A549 (cell line): Measurements from ENCODE around the gene PPP1R15A. TPM values are rescaled to one million over a fixed set of nuclear protein-coding genes. Genes with fewer than 3 reads are reported as not detected.
A peak's percentile ranks its signal among the peaks of the same experiment; 100 is the strongest.

Experiments
- ATAC-seq, 2 experiments: fragments of 200-7000 bp in 1 of 2; fragments of >200 bp in 1 of 2; cut with Nextera tagmentation in 1 of 2; cut with Tn5 transposase in 1 of 2; 3 replicates each; pipeline versions ENCODE4 v1.8.0 to v1.9.1; 2018 to 2020; ENCODE audit warnings: mild to moderate bottlenecking in 1 of 2, moderate library complexity in 1 of 2
- CTCF ChIA-PET: fragments of 300-600 bp; sonication (Branson Sonifier 250); formaldehyde crosslinking; extraction: SDS; loops from one replicate; lab custom pipeline; 2021; ENCODE audit warnings: antibody characterized with exemption, inconsistent platforms; lab: Yijun Ruan, JAX
- POLR2A ChIA-PET: fragments of 350-600 bp; formaldehyde crosslinking; extraction: SDS; loops from one replicate; lab custom pipeline; 2021; ENCODE audit warnings: antibody characterized with exemption, inconsistent platforms; lab: Yijun Ruan, JAX
- DNase-seq, 2 experiments: peaks; one replicate each; pipeline versions ENCODE4 v3.0.0 to v3.0.0-alpha.2; 2011 to 2016; ENCODE audit warnings: low read depth in 1 of 2, low spot score in 1 of 2
- FAIRE-seq: peaks from 2 replicates; lab custom pipeline; 2011; peaks lifted over from hg19 to GRCh38; lab: Jason Lieb, UNC
- H3K27ac ChIP-seq, 2 experiments: fragments of >200 bp; sonication (Bioruptor Twin); formaldehyde crosslinking; 3 replicates each; pipeline ENCODE4 v1.5.1; 2016 to 2017
- H3K4me1 ChIP-seq: fragments of >200 bp; sonication (Bioruptor Twin); formaldehyde crosslinking; 3 replicates; pipeline ENCODE4 v1.6.1; 2016
- H3K4me2 ChIP-seq: fragments of >200 bp; sonication (Bioruptor Twin); formaldehyde crosslinking; 3 replicates; pipeline ENCODE4 v1.6.1; 2016
- H3K4me3 ChIP-seq: fragments of >200 bp; sonication (Bioruptor Twin); formaldehyde crosslinking; 3 replicates; pipeline ENCODE4 v1.5.1; 2016
- H3K9me3 ChIP-seq: fragments of >200 bp; sonication (Bioruptor Twin); formaldehyde crosslinking; 3 replicates; pipeline ENCODE4 v1.6.1; 2016
- CHD4 ChIP-seq: fragments of 200-600 bp; sonication (generic); IDR thresholded peaks from 2 replicates; pipeline ENCODE4 v1.6.1; 2016; ENCODE audit warnings: antibody characterized with exemption, mild to moderate bottlenecking, borderline replicate concordance
- EHMT2 ChIP-seq: fragments of 200-600 bp; sonication (generic); IDR thresholded peaks from 2 replicates; pipeline ENCODE4 v1.6.1; 2016; ENCODE audit warnings: antibody characterized with exemption, low read depth, mild to moderate bottlenecking, moderate library complexity
- FOSL2 ChIP-seq, 2 experiments: fragments of 450-650 bp in 1 of 2; fragments of >200 bp in 1 of 2; sonication (Bioruptor Twin) in 1 of 2; formaldehyde crosslinking; IDR thresholded peaks; 2 replicates each; pipeline versions ENCODE4 v1.5.0 to v1.6.1; 2016 to 2020; ENCODE audit warnings: mild to moderate bottlenecking in 1 of 2, moderate library complexity in 1 of 2
- HOXB13 ChIP-seq: fragments of 250-450 bp; sonication (Bioruptor Pico); IDR thresholded peaks from 2 replicates; pipeline ENCODE4 v1.5.0; 2020; ENCODE audit warnings: low read depth, mild to moderate bottlenecking, moderate library complexity
- JUN ChIP-seq, 2 experiments: fragments of >200 bp; sonication (Bioruptor Twin); formaldehyde crosslinking; IDR thresholded peaks; 2 replicates in 1 of 2; 3 replicates in 1 of 2; pipeline ENCODE4 v1.6.1; 2016 to 2017
- KDM5A ChIP-seq: fragments of 200-600 bp; sonication (generic); IDR thresholded peaks from 2 replicates; pipeline ENCODE4 v1.6.1; 2016; ENCODE audit warnings: antibody characterized with exemption, mild to moderate bottlenecking
- MYC ChIP-seq: IDR thresholded peaks from 2 replicates; pipeline ENCODE4 v1.6.1; 2012; ENCODE audit warnings: mild to moderate bottlenecking, inconsistent platforms, low read length, improper control_type of control experiment, borderline replicate concordance
- PHF8 ChIP-seq: fragments of 200-600 bp; sonication (generic); IDR thresholded peaks from 2 replicates; pipeline ENCODE4 v1.6.1; 2016; ENCODE audit warnings: low read depth, mild to moderate bottlenecking, antibody characterized with exemption, moderate library complexity, borderline replicate concordance
- POLR2A ChIP-seq: IDR thresholded peaks from 2 replicates; pipeline ENCODE4 v1.6.1; 2012; ENCODE audit warnings: mild to moderate bottlenecking, low read length
- RAD21 ChIP-seq, 2 experiments: fragments of >200 bp in 1 of 2; sonication (Bioruptor Twin) in 1 of 2; formaldehyde crosslinking in 1 of 2; IDR thresholded peaks in 1 of 2; conservative IDR thresholded peaks in 1 of 2; 2 replicates in 1 of 2; 3 replicates in 1 of 2; pipeline ENCODE4 v1.6.1; 2012 to 2018; ENCODE audit warnings: inconsistent platforms in 1 of 2
- RFX5 ChIP-seq: fragments of 450-650 bp; IDR thresholded peaks from 2 replicates; pipeline ENCODE4 v1.7.1; 2014; ENCODE audit warnings: antibody characterized with exemption, mild to moderate bottlenecking, moderate library complexity
- RNF2 ChIP-seq: fragments of 200-600 bp; sonication (generic); IDR thresholded peaks from 2 replicates; pipeline ENCODE4 v1.6.1; 2016; ENCODE audit warnings: low read depth, mild to moderate bottlenecking, antibody characterized with exemption, moderate library complexity, borderline replicate concordance
- SMC3 ChIP-seq: fragments of >200 bp; sonication (Bioruptor Twin); formaldehyde crosslinking; IDR thresholded peaks from 3 replicates; pipeline ENCODE4 v1.6.1; 2018; ENCODE audit warnings: inconsistent platforms
- SREBF2 ChIP-seq: fragments of 450-650 bp; IDR thresholded peaks from 2 replicates; pipeline ENCODE4 v1.6.1; 2014; ENCODE audit warnings: mild to moderate bottlenecking, moderate library complexity
- ZC3H11A ChIP-seq: fragments of 450-650 bp; IDR thresholded peaks from 2 replicates; pipeline ENCODE4 v1.6.1; 2014; ENCODE audit warnings: antibody characterized with exemption, mild to moderate bottlenecking
- ZFP36 ChIP-seq: fragments of 450-650 bp; IDR thresholded peaks from 2 replicates; pipeline ENCODE4 v1.6.1; 2014; ENCODE audit warnings: borderline replicate concordance; ENCODE audit not compliant: partially characterized antibody
- ZSCAN20 ChIP-seq: fragments of 250-450 bp; sonication (Bioruptor Pico); IDR thresholded peaks from 2 replicates; pipeline ENCODE4 v1.8.0; 2022; ENCODE audit warnings: mild to moderate bottlenecking, moderate library complexity
- WGBS: methylation state at CpG from one replicate; pipeline ENCODE4 v1.1.6; 2017; ENCODE audit errors: missing lambda C conversion rate; 5-methylcytosine and 5-hydroxymethylcytosine counted together
- polyA plus RNA-seq, 4 experiments: library from polyadenylated mRNA; depleted of rRNA in 3 of 4; stranded (reverse); fragments of >200 nt; fragmentation: RNase III in 1 of 4; extraction: RNeasy Plus Mini Kit Qiagen cat#74134 plus additional on column Dnase treatment in 1 of 4; gene quantifications; 2 replicates in 3 of 4; 3 replicates in 1 of 4; pipeline ENCODE4 v1.2.3, GENCODE V29; 2011 to 2017
- TF ChIP-seq, protein P1 (sequence below): fragments of 150-350 bp; IDR thresholded peaks from 2 replicates; pipeline ENCODE4 v1.6.1; 2014; ENCODE audit warnings: low read depth, mild to moderate bottlenecking, low read length
- TF ChIP-seq, protein P2 (sequence below): IDR thresholded peaks from 2 replicates; pipeline ENCODE4 v1.6.1; 2012
- TF ChIP-seq, protein P3 (sequence below): fragments of >200 bp; sonication (Bioruptor Twin); formaldehyde crosslinking; IDR thresholded peaks from 3 replicates; pipeline ENCODE4 v1.5.1; 2016
- TF ChIP-seq, protein P4 (sequence below): IDR thresholded peaks from 2 replicates; pipeline ENCODE4 v1.6.1; 2012

The PPP1R15A gene
- polyA plus RNA-seq, 2 of the 4 experiments (the other 2 are of a cell fraction), result 29.7 to 74.2 TPM

DNA sequence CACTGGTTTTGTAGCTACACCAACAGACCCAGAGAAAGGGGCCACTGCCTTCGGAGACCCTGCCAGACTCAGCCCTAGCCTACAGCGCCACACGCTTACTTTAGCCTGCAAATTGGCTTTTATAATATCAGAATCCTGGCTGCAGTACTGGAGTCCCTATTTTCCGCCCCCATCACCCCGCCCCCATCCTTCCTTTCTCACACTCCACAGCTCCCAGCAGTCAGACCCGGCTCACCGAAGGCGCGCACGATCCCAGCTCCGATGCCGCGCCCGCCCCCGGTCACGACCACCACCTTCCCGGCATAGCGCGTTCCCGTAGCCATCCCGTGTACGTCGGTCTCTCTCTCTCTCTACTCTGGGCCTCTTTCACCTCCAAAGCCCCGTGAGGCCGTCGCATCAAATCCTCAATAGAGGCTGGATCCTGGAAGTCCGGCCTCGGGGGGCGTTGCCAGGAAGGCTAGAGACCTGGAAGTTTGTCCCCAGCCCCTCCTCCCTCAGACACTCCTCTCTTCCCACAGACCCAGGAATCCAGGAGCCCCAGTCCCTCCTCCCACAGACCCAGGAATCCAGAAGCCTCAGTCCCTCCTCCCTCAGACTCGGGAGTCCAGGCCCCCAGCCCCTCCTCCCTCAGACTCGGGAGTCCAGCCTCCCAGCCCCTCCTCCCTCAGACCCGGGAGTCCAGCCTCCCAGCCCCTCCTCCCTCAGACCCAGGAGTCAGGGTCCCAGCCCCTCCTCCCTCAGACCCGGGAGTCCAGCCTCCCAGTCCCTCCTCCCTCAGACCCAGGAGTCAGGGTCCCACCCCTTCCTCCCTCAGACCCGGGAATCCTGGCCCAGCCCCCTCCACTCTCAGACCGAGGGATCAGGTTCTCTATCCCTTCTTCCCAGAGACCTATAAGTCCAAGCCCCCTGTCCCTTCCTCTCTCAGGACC lies 35.9 kb upstream of the PPP1R15A start, which contains the start of gene HSD17B14:
Gene HSD17B14, minus strand, starts transcription at position 403 of the 929 bp plus-strand sequence. Its CDS starts 80 bp downstream, at position 323.
- Histone ChIP-seq H3K9me3 (no peaks in the 10 kb centered on the region), H3K4me1 (peaks cover 7% of the 10 kb centered on the region; the same call in 2 of the 3 replicates), H3K4me3 (peak within 1 kb of the TSS; percentile 49), H3K27ac (peak within 1 kb of the TSS; percentile 80 to 90), H3K4me2 (peak within 1 kb of the TSS; percentile 93)
- FAIRE-seq (no peak), DNase-seq (peak in 1 of 2 experiments; percentile 84), ATAC-seq (peak; percentile 65 to 70)
- no peak for TF ChIP-seq HOXB13
- no peak for TF ChIP-seq RNF2
- TF ChIP-seq ZC3H11A, result no peak
- TF ChIP-seq, protein P1, sequence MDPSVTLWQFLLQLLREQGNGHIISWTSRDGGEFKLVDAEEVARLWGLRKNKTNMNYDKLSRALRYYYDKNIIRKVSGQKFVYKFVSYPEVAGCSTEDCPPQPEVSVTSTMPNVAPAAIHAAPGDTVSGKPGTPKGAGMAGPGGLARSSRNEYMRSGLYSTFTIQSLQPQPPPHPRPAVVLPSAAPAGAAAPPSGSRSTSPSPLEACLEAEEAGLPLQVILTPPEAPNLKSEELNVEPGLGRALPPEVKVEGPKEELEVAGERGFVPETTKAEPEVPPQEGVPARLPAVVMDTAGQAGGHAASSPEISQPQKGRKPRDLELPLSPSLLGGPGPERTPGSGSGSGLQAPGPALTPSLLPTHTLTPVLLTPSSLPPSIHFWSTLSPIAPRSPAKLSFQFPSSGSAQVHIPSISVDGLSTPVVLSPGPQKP, result no peak
- TF ChIP-seq, protein P2, sequence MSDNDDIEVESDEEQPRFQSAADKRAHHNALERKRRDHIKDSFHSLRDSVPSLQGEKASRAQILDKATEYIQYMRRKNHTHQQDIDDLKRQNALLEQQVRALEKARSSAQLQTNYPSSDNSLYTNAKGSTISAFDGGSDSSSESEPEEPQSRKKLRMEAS, result 0 out of 2 replicates have a peak, but pooled peaks have one; percentile 37
- peak in 1 of 2 experiments; percentile 6; a peak in 1 of 5 replicates for TF ChIP-seq RAD21 (conservative IDR thresholded peaks at IDR 0.05 in 1 of 2, IDR thresholded peaks at IDR 0.05 in 1 of 2)
- no peak for TF ChIP-seq CHD4
- TF ChIP-seq KDM5A, result peak; percentile 28; the same call in 1 of the 2 replicates
- TF ChIP-seq, protein P3, sequence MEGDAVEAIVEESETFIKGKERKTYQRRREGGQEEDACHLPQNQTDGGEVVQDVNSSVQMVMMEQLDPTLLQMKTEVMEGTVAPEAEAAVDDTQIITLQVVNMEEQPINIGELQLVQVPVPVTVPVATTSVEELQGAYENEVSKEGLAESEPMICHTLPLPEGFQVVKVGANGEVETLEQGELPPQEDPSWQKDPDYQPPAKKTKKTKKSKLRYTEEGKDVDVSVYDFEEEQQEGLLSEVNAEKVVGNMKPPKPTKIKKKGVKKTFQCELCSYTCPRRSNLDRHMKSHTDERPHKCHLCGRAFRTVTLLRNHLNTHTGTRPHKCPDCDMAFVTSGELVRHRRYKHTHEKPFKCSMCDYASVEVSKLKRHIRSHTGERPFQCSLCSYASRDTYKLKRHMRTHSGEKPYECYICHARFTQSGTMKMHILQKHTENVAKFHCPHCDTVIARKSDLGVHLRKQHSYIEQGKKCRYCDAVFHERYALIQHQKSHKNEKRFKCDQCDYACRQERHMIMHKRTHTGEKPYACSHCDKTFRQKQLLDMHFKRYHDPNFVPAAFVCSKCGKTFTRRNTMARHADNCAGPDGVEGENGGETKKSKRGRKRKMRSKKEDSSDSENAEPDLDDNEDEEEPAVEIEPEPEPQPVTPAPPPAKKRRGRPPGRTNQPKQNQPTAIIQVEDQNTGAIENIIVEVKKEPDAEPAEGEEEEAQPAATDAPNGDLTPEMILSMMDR, result peak; percentile 28; the same call in 2 of the 3 replicates
- no peak for TF ChIP-seq SMC3
- TF ChIP-seq ZFP36, result peak; percentile 70
- TF ChIP-seq SREBF2, result no peak
- TF ChIP-seq, protein P4, sequence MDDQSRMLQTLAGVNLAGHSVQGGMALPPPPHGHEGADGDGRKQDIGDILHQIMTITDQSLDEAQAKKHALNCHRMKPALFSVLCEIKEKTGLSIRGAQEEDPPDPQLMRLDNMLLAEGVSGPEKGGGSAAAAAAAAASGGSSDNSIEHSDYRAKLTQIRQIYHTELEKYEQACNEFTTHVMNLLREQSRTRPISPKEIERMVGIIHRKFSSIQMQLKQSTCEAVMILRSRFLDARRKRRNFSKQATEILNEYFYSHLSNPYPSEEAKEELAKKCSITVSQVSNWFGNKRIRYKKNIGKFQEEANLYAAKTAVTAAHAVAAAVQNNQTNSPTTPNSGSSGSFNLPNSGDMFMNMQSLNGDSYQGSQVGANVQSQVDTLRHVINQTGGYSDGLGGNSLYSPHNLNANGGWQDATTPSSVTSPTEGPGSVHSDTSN, result 0 out of 2 replicates have a peak, but pooled peaks have one; percentile 30
- no peak for TF ChIP-seq PHF8
- 0 out of 2 replicates have a peak, but pooled peaks have one; percentile 1 for TF ChIP-seq RFX5
- no peak for TF ChIP-seq MYC
- no peak; the same call in 1 of the 2 replicates for TF ChIP-seq POLR2A
- ChIA-PET POLR2A (interaction anchor here (0.6 to 2.2 kb wide), 9 partner anchors 9 to 190 kb away, joined by 3 to 18 read pairs (median 5); partner anchors contain the start of genes BCAT2, CA11 and PPP1R15A), CTCF (interaction anchor here (0.6 to 24.1 kb wide), 57 partner anchors 9 to 502 kb away, joined by 3 to 927 read pairs (median 4); partner anchors contain the start of genes BAX, BCAT2, CA11 and GYS1)
- under 1% methylated on average over 31 of the region's 35 CpGs for WGBS

DNA sequence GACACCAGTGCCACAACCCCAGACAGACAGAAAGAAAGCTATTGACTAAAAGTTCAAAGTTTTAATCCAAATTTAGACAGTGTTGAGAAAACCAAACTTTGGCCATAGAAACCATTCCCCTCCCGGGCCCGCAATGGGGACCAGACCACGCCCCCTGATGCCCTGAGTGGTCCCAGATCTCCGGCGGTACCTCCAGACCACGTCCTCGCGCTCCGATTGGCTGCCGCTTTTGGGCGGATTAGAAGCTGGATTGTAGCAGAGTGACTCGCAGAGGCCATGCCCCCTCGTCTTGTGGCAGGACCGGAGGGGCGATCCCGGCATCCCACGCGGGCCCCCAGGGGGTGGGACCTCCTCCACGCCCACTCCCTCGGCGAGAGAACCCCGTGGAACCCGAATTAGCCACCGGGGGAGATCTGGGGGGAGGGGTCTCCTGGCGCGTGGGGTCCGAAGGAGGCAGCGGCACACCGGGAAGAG lies 35.1 kb upstream of the PPP1R15A start:
- WGBS, result 7% methylated on average over 17 of the region's 29 CpGs
- peak; percentile 96 to 99 for DNase-seq
- peak overlapping the region; percentile 80 to 90 for H3K27ac ChIP-seq
- ChIA-PET POLR2A (interaction anchor here (0.6 to 2.2 kb wide), 10 partner anchors 8 to 139 kb away, joined by 3 to 18 read pairs (median 4); partner anchors contain the start of genes BCAT2 and PPP1R15A), CTCF (interaction anchor here (0.6 to 24.1 kb wide), 24 partner anchors 9 to 191 kb away, joined by 3 to 927 read pairs (median 4); partner anchors contain the start of genes BAX, BCAT2, CA11 and PLEKHA4)
- H3K9me3 ChIP-seq, result no peaks in the 10 kb centered on the region
- ATAC-seq, result peak; percentile 87 to 95
- FAIRE-seq, result peak; percentile 92
- TF ChIP-seq RFX5 (0 out of 2 replicates have a peak, but pooled peaks have one; percentile 48), POLR2A (peak; percentile 18; the same call in 1 of the 2 replicates), FOSL2 (IDR thresholded peaks at IDR 0.05) (no peak), FOSL2 (CRISPR knock-in tag; IDR thresholded peaks at IDR 0.05) (no peak), RNF2 (no peak), ZSCAN20 (no peak), EHMT2 (no peak), JUN (IDR thresholded peaks at IDR 0.05) (peak in 1 of 2 experiments; percentile 62; a peak in 3 of 5 replicates)
- TF ChIP-seq, protein P2, result peak; percentile 45; the same call in 1 of the 2 replicates
- TF ChIP-seq, protein P1, result no peak
- peak overlapping the region; percentile 93 for H3K4me2 ChIP-seq
- peaks cover 7% of the 10 kb centered on the region; the same call in 2 of the 3 replicates for H3K4me1 ChIP-seq
- H3K4me3 ChIP-seq, result peak overlapping the region; percentile 49
